GM23338 (cell line): ENCODE measurements around the gene NRG3.

Source experiments
- CTCF ChIP-seq, 2 experiments: fragments of 200-600 bp in 1 of 2; sonication (generic) in 1 of 2; conservative IDR thresholded peaks; 2 replicates each; pipeline versions ENCODE4 v1.5.1 to v1.6.1; 2016 to 2017; ENCODE audit warnings: antibody characterized with exemption in 2 of 2, low read depth in 2 of 2, mild to moderate bottlenecking in 2 of 2, moderate library complexity in 1 of 2
- POLR2AphosphoS5 ChIP-seq: IDR thresholded peaks from 2 replicates; pipeline ENCODE4 v1.6.1; 2016; ENCODE audit warnings: antibody characterized with exemption, low read depth

GRCh38 chr10:82190432-82191260 is 315.7 kb downstream of the NRG3 start:
- no peak for TF ChIP-seq CTCF (conservative IDR thresholded peaks at IDR 0.05; ENCODE audit: low read depth in 2 of 2)
- no peak for TF ChIP-seq POLR2AphosphoS5
